ENCODE data around the gene OTX1.
"Not testable (repeated sequence)": the region's sequence is repeated elsewhere in the genome, so short reads cannot be mapped to it uniquely, and the experiment has no call there.

The OTX1 gene

GRCh38 chr2:63013438-63013837 is 37.2 kb upstream of the OTX1 start:
- DNase-seq (ENCODE audit: insufficient read length, low spot score) (no peak), FAIRE-seq (no peak)
- TF ChIP-seq CTCF (IDR thresholded peaks at IDR 0.05; ENCODE audit: insufficient read depth, missing control alignments): no peak

GRCh38 chr2:63015389-63015788 is 35.2 kb upstream of the OTX1 start:
- TF ChIP-seq CTCF (IDR thresholded peaks at IDR 0.05; ENCODE audit: insufficient read depth, missing control alignments): no peak
- DNase-seq (ENCODE audit: insufficient read length, low spot score) (no peak), FAIRE-seq (no peak)

- DNase-seq (ENCODE audit: insufficient read length, low spot score) (no peak), FAIRE-seq (no peak)
- no peak for TF ChIP-seq CTCF (IDR thresholded peaks at IDR 0.05; ENCODE audit: insufficient read depth, missing control alignments)
Measured at GRCh38 chr2:63018439-63018838, 32.2 kb upstream of the OTX1 start.

- FAIRE-seq; DNase-seq (ENCODE audit: insufficient read length, low spot score): not testable (repeated sequence)
Measured at GRCh38 chr2:63019686-63020085, 30.9 kb upstream of the OTX1 start.

GRCh38 chr2:63023444-63023843 is 27.2 kb upstream of the OTX1 start:
- DNase-seq (ENCODE audit: insufficient read length, low spot score): no peak
- TF ChIP-seq CTCF (IDR thresholded peaks at IDR 0.05; ENCODE audit: insufficient read depth, missing control alignments): peak; percentile 70
- FAIRE-seq: no peak

GRCh38 chr2:63027220-63027619 is 23.4 kb upstream of the OTX1 start:
- no peak for TF ChIP-seq CTCF (IDR thresholded peaks at IDR 0.05; ENCODE audit: insufficient read depth, missing control alignments)
- no peak for FAIRE-seq

GRCh38 chr2:63029058-63029457 is 21.6 kb upstream of the OTX1 start:
- TF ChIP-seq CTCF (IDR thresholded peaks at IDR 0.05; ENCODE audit: insufficient read depth, missing control alignments): no peak
- FAIRE-seq (no peak), DNase-seq (ENCODE audit: insufficient read length, low spot score) (no peak)

More at GRCh38 chr2:63027220-63027619, 23.4 kb upstream of the OTX1 start:
- no peak for DNase-seq (ENCODE audit: insufficient read length, low spot score)

GRCh38 chr2:63034526-63034925 is 16.1 kb upstream of the OTX1 start:
- DNase-seq (ENCODE audit: insufficient read length, low spot score) (no peak), FAIRE-seq (peak; percentile 53)
- no peak for TF ChIP-seq CTCF (IDR thresholded peaks at IDR 0.05; ENCODE audit: insufficient read depth, missing control alignments)
